GM19395 (cell line): ENCODE results near the gene PRDM1.
A peak's percentile ranks its signal among the peaks of the same experiment; 100 is the strongest.

ENCODE experiments used
- ATAC-seq: cut with Tn5 transposase; IDR thresholded peaks from one replicate; pipeline ENCODE4 v1.9.1; 2021; ENCODE audit warnings: mild to moderate bottlenecking, moderate library complexity; ENCODE audit not compliant: unreplicated experiment

PRDM1 gene

GRCh38 chr6:106069478-106069877 is 16.7 kb upstream of the PRDM1 start:
- no peak for ATAC-seq

DNA sequence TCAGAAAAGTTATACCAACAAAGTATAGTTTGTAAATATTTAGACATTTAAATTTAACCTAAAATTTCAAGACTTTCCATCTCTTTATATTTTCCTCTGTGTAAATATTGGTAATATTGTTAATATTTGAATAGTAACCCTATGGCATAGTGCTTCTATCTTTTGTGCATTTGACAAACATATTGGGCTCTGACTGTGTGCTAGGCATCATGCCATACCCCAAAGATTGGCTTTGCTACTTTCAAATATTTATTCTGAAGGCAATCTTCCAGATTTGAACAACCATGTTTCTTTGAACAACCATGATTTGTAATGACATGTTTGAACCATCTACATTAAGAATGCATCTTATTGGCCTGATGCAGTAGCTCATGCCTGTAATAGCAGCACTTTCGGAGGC is 15.5 kb upstream of the PRDM1 start:
- ATAC-seq: no peak

DNA sequence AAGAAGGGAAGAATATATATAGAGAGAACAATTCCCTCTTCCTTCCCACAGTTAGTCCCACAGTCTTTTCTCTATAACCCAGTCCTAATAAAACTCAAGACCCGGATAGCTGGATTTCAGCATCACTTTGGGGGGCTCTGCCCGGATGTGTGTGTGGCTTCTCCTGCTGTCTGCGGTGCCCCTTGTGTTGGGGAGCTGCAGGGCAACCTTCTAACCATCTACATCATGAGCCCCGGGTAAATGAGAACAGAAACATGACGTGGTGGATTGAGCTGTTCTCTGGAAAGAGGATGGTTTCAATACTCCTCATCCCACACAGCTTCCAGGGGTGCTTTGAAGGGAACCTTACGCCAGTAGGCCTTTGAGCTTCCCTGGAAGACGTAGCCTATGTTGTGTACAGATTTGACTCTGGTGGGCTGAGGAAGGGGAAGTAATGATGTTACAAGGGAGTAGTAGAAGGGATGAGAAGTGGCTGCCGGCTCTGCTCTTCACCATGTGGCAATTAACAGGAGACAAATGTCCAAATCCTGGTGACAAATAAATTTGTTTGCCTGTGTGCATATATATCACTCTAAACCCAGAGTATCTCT is 13.5 kb upstream of the PRDM1 start:
- no peak for ATAC-seq

DNA sequence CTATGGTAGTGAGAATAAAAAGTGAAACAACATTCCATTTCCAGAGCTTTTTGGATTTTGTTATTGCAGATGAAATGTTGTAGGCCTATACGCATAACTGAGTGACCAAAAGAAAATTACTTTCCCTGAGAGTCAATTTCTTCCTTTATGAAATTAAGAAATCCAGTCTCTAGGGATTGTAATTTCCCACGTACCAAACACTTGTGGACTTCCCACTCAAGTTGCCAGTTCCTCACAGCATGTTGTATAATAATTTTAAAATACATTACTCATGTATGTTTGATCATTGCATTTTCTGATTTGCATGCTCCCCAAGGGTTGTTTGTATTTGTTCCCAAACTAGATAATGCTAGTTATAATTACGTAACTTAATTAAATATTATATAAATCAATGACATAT is 12.0 kb upstream of the PRDM1 start:
- no peak for ATAC-seq

- no peak for ATAC-seq
Measured at GRCh38 chr6:106076139-106076538, 10.0 kb upstream of the PRDM1 start.

DNA sequence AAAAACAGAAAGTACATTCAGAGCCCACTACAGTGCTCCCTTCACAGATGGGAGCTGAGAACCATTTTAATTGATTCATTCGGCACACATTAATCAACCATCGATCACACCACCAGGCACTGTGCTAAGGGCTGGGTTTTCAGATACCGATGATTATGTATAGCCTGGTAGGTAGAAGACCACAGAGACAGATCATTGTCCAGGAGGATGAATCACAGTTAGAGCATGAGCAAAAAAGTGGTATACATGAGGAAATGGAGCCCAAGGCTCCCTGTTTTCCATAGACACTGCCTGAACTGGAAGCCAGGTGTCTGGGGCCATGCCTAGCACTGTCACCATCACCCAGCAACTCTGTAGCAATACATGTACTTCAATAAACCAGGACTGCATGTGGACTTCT is 9.0 kb upstream of the PRDM1 start:
- ATAC-seq: no peak

GRCh38 chr6:106077881-106078280 is 8.3 kb upstream of the PRDM1 start:
- ATAC-seq: no peak

GRCh38 chr6:106079961-106080762 is 6.0 kb upstream of the PRDM1 start:
- no peak for ATAC-seq

- ATAC-seq: no peak
Measured at GRCh38 chr6:106080763-106081095, 5.4 kb upstream of the PRDM1 start.

DNA sequence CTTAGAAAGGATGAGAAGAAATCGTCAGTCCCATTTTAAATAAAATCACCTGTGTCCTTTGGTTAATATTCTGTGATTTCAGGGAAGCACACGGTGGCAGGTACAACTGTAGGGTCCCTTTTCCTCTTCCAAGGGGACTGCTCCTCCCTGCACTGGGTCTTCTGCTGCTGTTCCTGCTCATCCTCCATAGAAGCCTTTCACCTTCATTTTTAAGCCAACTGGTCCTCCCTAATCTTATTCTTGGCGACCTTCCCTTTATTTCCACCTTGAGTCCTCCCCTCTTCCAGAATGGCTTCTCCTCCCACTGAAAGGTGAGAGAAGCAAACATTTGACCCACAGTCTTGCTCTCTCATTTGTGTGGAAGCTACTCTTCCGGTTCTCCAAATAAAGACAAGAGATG is 4.4 kb upstream of the PRDM1 start:
- no peak for ATAC-seq

DNA sequence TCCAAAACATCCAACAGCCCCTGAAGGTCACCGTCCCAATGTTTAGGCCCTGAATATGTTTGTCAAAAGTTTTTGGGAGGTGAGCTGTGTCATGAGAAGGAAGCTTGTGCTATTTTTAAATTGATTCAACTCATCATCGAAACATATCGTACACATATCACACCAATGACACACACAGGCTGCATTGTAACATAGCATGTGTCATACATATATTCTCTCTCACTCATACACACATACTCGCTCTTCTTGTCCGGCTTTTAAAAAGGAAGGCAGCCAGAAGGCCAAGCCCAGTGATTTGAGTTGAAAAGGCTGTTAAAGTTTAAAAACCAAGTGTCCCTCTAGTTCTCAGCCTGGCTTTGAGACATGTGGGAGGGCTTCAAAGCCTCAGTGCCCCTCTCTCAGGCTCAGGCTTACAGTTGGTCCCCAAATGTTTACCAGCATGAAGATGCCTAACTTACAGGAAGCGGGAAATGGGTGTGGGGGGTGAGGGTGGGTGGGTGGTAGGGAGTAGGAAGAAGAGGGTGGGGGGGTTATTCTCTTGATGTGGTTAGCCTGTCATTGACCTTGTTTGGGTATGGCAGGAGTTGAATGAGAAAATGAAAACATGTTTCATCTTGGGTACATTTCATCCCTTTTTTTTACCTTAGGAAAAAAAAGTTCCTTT is 3.3 kb upstream of the PRDM1 start:
- ATAC-seq: no peak

GRCh38 chr6:106083618-106084017 is 2.5 kb upstream of the PRDM1 start:
- no peak for ATAC-seq

- peak; percentile 84 for ATAC-seq
Measured at GRCh38 chr6:106084106-106084988, 1.8 kb upstream of the PRDM1 start.

- ATAC-seq: no peak
Measured at GRCh38 chr6:106084989-106085691, 996 bp upstream of the PRDM1 start.

- no peak for ATAC-seq
Measured at GRCh38 chr6:106085692-106085983, 498 bp upstream of the PRDM1 start.

DNA sequence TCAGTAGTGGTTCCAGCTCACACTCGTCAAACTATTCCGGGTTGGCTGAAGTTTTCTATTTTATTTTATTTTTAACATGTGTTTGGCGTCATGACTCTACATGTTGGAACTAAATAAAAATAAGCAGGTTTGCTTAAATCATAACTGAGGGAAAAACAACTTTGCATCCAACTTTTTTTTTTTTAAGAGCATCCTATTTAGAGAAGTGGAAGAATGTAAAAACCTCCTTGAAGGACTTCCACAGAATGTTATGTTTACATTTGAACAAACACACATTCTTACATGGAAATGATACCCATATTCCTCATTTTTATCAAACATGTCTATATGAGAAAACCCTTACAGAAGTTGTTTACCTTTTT is 659 bp downstream of the PRDM1 start:
- no peak for ATAC-seq

DNA sequence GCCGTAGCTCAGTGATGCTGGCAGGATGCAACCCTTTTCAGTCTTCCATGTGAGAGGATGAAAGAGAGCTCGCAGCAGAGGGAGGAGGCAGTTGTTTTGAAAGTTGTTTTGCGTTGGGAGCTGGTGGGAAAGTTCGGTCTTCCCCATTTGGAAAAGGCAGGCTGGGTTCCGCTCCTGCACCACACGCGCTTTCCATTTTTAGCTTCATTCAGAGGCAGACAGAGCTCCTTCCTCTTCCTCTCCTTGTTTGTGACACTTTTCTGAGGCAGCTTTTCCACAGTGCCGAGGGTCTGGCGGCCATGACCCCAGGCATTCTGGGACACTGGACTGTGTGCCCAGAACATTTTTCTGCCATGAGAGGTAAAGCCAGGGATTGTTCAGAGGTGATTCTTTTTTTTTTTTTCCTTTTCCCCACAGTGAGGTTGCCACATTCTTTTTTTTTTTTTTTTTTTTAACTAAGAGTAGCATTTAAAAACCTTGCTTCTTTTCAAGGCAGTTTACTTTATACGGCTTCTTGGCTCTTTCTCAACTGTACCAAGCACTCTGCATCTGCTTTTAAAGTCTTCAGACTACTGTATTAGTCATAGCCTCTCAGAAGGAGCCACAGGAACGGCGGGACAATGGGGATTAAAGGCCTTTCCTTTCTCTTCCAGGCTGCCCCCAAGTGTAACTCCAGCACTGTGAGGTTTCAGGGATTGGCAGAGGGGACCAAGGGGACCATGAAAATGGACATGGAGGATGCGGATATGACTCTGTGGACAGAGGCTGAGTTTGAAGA is 1.6 kb downstream of the PRDM1 start:
- no peak for ATAC-seq

- no peak for ATAC-seq
Measured at GRCh38 chr6:106090001-106090400, 3.9 kb downstream of the PRDM1 start.

GRCh38 chr6:106092279-106092678 is 6.1 kb downstream of the PRDM1 start:
- no peak for ATAC-seq

DNA sequence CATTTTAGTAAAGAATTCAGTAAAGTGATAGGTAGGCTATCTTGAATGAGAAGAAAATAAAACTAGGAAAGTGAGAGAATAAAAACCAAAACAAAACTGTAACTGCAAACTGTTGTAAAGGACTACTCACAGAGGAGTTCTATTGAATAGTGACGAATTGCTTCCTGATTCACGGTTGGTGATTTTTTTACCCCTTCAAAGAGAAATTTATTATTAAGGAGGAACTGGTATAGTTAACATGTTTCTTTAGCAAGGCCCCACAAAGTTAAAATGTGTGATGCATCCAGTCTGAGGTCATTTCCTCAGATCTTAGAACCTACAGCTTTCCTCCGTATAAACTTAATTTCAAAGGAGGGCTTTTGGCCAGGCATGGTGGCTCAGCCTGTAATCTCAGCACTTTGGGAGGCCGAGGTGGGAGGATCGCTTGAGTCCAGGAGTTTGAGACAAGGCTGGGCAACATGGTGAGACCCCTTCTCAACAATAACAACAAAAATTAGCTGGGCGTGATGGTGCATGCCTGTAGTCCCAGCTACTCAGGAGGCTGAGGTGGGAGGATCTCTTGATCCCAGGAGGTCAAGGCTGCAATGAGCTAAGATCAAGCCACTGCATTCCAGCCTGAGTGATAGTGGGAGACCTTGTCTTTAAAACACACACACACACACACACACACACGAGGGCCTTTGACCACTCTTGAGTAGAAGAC is 8.3 kb downstream of the PRDM1 start:
- no peak for ATAC-seq
